HEK293T (cell line): ENCODE results near the gene MBOAT2.
"Not testable (repeated sequence)": the region's sequence is repeated elsewhere in the genome, so short reads cannot be mapped to it uniquely, and the experiment has no call there.

ENCODE experiments used
- CTCF ChIA-PET: fragments of 350-600 bp; formaldehyde crosslinking; extraction: SDS; loops from one replicate; lab custom pipeline; 2021; ENCODE audit warnings: antibody characterized with exemption, inconsistent platforms; lab: Yijun Ruan, JAX
- POLR2A ChIA-PET: fragments of 350-600 bp; formaldehyde crosslinking; extraction: SDS; loops from one replicate; lab custom pipeline; 2020; ENCODE audit warnings: antibody characterized with exemption, inconsistent platforms; lab: Yijun Ruan, JAX
- DNase-seq: peaks from one replicate; pipeline ENCODE4 v3.0.0; 2012; ENCODE audit warnings: mixed read lengths; ENCODE audit errors: extremely low spot score
- ARNT ChIP-seq: fragments of 450-650 bp; IDR thresholded peaks from 2 replicates; pipeline ENCODE4 v1.6.1; 2017; ENCODE audit warnings: mild to moderate bottlenecking
- BHLHE40 ChIP-seq: fragments of 450-650 bp; IDR thresholded peaks from 2 replicates; pipeline ENCODE4 v1.6.1; 2016; ENCODE audit warnings: mild to moderate bottlenecking, moderate library complexity, borderline replicate concordance
- CTBP1 ChIP-seq: fragments of 450-650 bp; IDR thresholded peaks from 2 replicates; pipeline ENCODE4 v1.6.1; 2016; ENCODE audit warnings: borderline replicate concordance
- ELF4 ChIP-seq: fragments of 450-650 bp; IDR thresholded peaks from 2 replicates; pipeline ENCODE4 v1.6.1; 2017; ENCODE audit warnings: antibody characterized with exemption
- FOXA1 ChIP-seq: fragments of 450-650 bp; IDR thresholded peaks from 2 replicates; pipeline ENCODE4 v1.6.1; 2016; ENCODE audit warnings: mild to moderate bottlenecking
- FOXK2 ChIP-seq: fragments of 450-650 bp; IDR thresholded peaks from 2 replicates; pipeline ENCODE4 v1.6.1; 2016; ENCODE audit warnings: mild to moderate bottlenecking
- FOXM1 ChIP-seq: fragments of 450-650 bp; IDR thresholded peaks from 2 replicates; pipeline ENCODE4 v1.6.1; 2017; ENCODE audit warnings: mild to moderate bottlenecking, borderline replicate concordance
- HDGF ChIP-seq: fragments of 450-650 bp; IDR thresholded peaks from 2 replicates; pipeline ENCODE4 v1.6.1; 2017; ENCODE audit warnings: antibody characterized with exemption, borderline replicate concordance
- L3MBTL2 ChIP-seq: fragments of 450-650 bp; conservative IDR thresholded peaks from 2 replicates; pipeline ENCODE4 v1.6.1; 2016; ENCODE audit warnings: mild to moderate bottlenecking
- LEF1 ChIP-seq: fragments of 450-650 bp; IDR thresholded peaks from 2 replicates; pipeline ENCODE4 v1.6.1; 2017; ENCODE audit warnings: mild to moderate bottlenecking, borderline replicate concordance
- NFRKB ChIP-seq: fragments of 450-650 bp; IDR thresholded peaks from 2 replicates; pipeline ENCODE4 v1.6.1; 2016; ENCODE audit warnings: mild to moderate bottlenecking, moderate library complexity
- SP1 ChIP-seq: fragments of 450-650 bp; IDR thresholded peaks from 2 replicates; pipeline ENCODE4 v1.6.1; 2017
- SUZ12 ChIP-seq: fragments of 450-650 bp; IDR thresholded peaks from 2 replicates; pipeline ENCODE4 v1.6.1; 2016; ENCODE audit warnings: mild to moderate bottlenecking
- TARDBP ChIP-seq: fragments of 450-650 bp; IDR thresholded peaks from 2 replicates; pipeline ENCODE4 v1.6.1; 2016
- ZNF384 ChIP-seq: fragments of 450-650 bp; IDR thresholded peaks from 2 replicates; pipeline ENCODE4 v1.6.1; 2016
- TF ChIP-seq, protein P1 (sequence below): fragments of 450-650 bp; IDR thresholded peaks from 2 replicates; pipeline ENCODE4 v1.6.1; 2016

MBOAT2 gene

GRCh38 chr2:8922431-8922830, 81.1 kb downstream of the MBOAT2 start:
- POLR2A ChIA-PET = no interaction called here
- CTCF ChIA-PET = no interaction called here
- DNase-seq = no peak
- no peak for TF ChIP-seq ZNF384
- TF ChIP-seq SUZ12 = no peak
- TF ChIP-seq SP1 = no peak
- TF ChIP-seq, protein P1, sequence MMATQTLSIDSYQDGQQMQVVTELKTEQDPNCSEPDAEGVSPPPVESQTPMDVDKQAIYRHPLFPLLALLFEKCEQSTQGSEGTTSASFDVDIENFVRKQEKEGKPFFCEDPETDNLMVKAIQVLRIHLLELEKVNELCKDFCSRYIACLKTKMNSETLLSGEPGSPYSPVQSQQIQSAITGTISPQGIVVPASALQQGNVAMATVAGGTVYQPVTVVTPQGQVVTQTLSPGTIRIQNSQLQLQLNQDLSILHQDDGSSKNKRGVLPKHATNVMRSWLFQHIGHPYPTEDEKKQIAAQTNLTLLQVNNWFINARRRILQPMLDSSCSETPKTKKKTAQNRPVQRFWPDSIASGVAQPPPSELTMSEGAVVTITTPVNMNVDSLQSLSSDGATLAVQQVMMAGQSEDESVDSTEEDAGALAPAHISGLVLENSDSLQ = no peak
- no peak for TF ChIP-seq BHLHE40
- TF ChIP-seq ARNT = no peak
- no peak for TF ChIP-seq HDGF
- TF ChIP-seq CTBP1 = no peak
- no peak for TF ChIP-seq FOXM1
- no peak for TF ChIP-seq NFRKB
- no peak for TF ChIP-seq ELF4
- TF ChIP-seq FOXK2 = no peak
- TF ChIP-seq L3MBTL2 = no peak
- TF ChIP-seq FOXA1 = no peak
- TF ChIP-seq TARDBP = no peak
- TF ChIP-seq LEF1 = no peak

- ChIA-PET CTCF (interaction anchor here (0.5 kb wide), 1 partner anchor 682 kb away, joined by 3 read pairs; no protein-coding TSS in a partner anchor), POLR2A (no interaction called here)
- TF ChIP-seq FOXK2 = no peak
- TF ChIP-seq ZNF384 = no peak
- TF ChIP-seq TARDBP = no peak
- DNase-seq = no peak
Measured at GRCh38 chr2:8918412-8918811, 85.1 kb downstream of the MBOAT2 start.

DNA sequence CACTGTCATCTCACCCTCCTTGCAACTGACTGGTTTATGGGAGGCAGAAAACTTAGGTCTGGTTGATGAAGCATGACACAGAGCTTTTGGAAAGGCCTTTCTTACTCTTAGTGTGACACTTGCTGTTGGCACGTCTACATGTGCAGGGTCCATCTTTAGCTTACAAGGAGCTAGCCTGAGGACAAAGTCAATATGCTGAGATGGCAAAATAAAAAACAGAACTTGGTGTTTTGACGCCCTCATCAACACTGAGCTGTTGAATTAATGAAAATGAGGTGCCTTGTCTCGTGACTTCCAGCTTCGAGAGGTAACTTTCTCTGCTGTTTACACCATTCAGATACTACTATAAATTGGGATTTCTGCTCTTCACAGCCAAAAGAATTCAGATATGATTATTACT, 87.5 kb downstream of the MBOAT2 start:
- CTCF ChIA-PET = no interaction called here
- POLR2A ChIA-PET = no interaction called here
- no peak for TF ChIP-seq L3MBTL2
- TF ChIP-seq SP1 = no peak
- TF ChIP-seq BHLHE40 = no peak
- TF ChIP-seq ELF4 = no peak
- TF ChIP-seq FOXA1 = no peak
- TF ChIP-seq CTBP1 = no peak
- no peak for TF ChIP-seq NFRKB
- no peak for TF ChIP-seq FOXK2
- no peak for TF ChIP-seq ARNT
- TF ChIP-seq TARDBP = no peak
- TF ChIP-seq ZNF384 = no peak
- TF ChIP-seq, protein P1 = no peak
- DNase-seq = no peak

DNA sequence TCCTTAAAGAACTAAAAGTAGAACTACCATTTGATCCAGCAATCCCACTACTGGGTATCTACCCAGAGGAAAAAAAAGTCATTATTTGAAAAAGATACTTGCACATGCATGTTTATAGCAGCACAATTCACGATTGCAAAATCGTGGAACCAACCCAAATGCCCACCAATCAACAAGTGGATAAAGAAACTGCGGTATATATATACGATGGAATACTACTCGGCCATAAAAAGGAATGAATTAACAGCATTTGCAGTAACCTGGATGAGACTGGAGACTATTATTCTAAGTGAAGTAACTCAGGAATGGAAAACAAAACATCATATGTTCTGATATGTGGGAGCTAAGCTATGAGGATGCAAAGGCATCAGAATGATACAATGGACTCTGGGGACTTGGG, 89.7 kb downstream of the MBOAT2 start:
- CTCF ChIA-PET, DNase-seq, POLR2A ChIA-PET: not testable (repeated sequence)

GRCh38 chr2:8907764-8908288, 95.7 kb downstream of the MBOAT2 start:
- POLR2A ChIA-PET = no interaction called here
- DNase-seq = no peak
- CTCF ChIA-PET = no interaction called here
- TF ChIP-seq SUZ12 = no peak
- TF ChIP-seq FOXK2 = no peak
- TF ChIP-seq FOXM1 = no peak
- no peak for TF ChIP-seq ARNT
- TF ChIP-seq L3MBTL2 = no peak
- TF ChIP-seq FOXA1 = no peak
- TF ChIP-seq NFRKB = no peak

GRCh38 chr2:8903924-8904323, 99.6 kb downstream of the MBOAT2 start:
- CTCF ChIA-PET, POLR2A ChIA-PET, DNase-seq: not testable (repeated sequence)

- CTCF ChIA-PET, DNase-seq, POLR2A ChIA-PET: not testable (repeated sequence)
Measured at GRCh38 chr2:8902757-8903156, 100.7 kb downstream of the MBOAT2 start.

DNA sequence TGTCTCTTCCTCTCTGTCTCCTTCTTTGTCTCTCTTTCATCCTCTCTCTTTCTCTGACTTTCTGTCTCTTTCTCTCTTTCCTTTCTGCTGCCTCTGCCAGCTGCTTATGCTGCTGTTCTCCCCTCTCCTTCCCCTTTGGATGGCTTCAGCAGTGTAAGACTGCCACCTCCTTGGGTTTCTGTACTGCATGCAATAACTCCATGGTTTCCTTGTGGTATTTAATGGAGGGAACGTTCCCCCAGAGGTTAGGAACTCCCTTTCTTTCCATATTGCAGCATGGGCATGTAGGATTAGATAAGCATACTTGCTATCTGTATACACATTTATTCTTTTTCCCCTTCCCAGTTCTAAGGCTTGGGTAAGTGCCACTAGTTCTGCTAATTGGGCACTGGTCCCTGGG, 106.3 kb downstream of the MBOAT2 start:
- CTCF ChIA-PET, DNase-seq, POLR2A ChIA-PET: not testable (repeated sequence)

DNA sequence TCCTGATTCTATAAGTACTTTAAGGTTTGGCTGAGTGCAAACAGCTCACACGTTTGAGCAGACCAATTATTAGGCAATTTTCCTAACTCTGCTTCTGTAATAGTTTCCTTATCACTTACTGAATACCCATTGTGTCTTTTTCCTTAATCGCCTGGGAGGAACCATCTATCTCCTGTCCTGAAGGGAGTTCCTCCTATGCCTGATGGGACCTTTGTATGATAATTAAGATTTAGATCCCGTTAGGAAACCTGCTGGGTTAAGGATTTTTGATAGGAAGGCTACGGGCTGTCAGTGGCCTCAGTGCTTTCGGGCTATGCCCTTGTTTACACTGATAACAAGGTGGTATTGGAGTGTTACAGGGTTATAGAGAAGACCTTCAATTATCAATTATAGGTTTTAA, 106.8 kb downstream of the MBOAT2 start:
- CTCF ChIA-PET, POLR2A ChIA-PET, DNase-seq: not testable (repeated sequence)

- CTCF ChIA-PET, POLR2A ChIA-PET, DNase-seq: not testable (repeated sequence)
Measured at GRCh38 chr2:8895087-8895912, 108.2 kb downstream of the MBOAT2 start.
